Measurements from ENCODE around the gene RMDN2.
"Not testable (repeated sequence)": the region's sequence is repeated elsewhere in the genome, so short reads cannot be mapped to it uniquely, and the experiment has no call there.

The RMDN2 gene

GRCh38 chr2:37947306-37947705 lies 22.2 kb downstream of the RMDN2 start:
- DNase-seq (ENCODE audit: low read depth) = no peak
- no peak overlapping the region for H3K4me3 ChIP-seq (ENCODE audit: low read depth, low read length)
- TF ChIP-seq CTCF (IDR thresholded peaks at IDR 0.05; ENCODE audit: insufficient read depth, low read depth, low read length, missing control alignments) = no peak

- peak; percentile 25 for DNase-seq (ENCODE audit: low read depth)
- H3K4me3 ChIP-seq (ENCODE audit: low read depth, low read length) = not testable (repeated sequence)
These were observed 37.1 kb downstream of the RMDN2 start for GRCh38 chr2:37962018-37962739.

- not testable (repeated sequence) for H3K4me3 ChIP-seq (ENCODE audit: low read depth, low read length); DNase-seq (ENCODE audit: low read depth)
These were observed 37.6 kb downstream of the RMDN2 start for GRCh38 chr2:37962740-37963121.

- not testable (repeated sequence) for H3K4me3 ChIP-seq (ENCODE audit: low read depth, low read length); DNase-seq (ENCODE audit: low read depth)
These were observed 38.8 kb downstream of the RMDN2 start for GRCh38 chr2:37963901-37964300.

GRCh38 chr2:37966326-37966725 lies 41.2 kb downstream of the RMDN2 start:
- H3K4me3 ChIP-seq (ENCODE audit: low read depth, low read length) = no peak overlapping the region
- DNase-seq (ENCODE audit: low read depth) = no peak
- no peak for TF ChIP-seq CTCF (IDR thresholded peaks at IDR 0.05; ENCODE audit: insufficient read depth, low read depth, low read length, missing control alignments)

- no peak overlapping the region for H3K4me3 ChIP-seq (ENCODE audit: low read depth, low read length)
- TF ChIP-seq CTCF (IDR thresholded peaks at IDR 0.05; ENCODE audit: insufficient read depth, low read depth, low read length, missing control alignments) = no peak
- DNase-seq (ENCODE audit: low read depth) = no peak
These were observed 44.6 kb downstream of the RMDN2 start for GRCh38 chr2:37969731-37970130.

GRCh38 chr2:37971971-37972370 lies 46.9 kb downstream of the RMDN2 start:
- DNase-seq (ENCODE audit: low read depth) = no peak
- no peak for TF ChIP-seq CTCF (IDR thresholded peaks at IDR 0.05; ENCODE audit: insufficient read depth, low read depth, low read length, missing control alignments)
- H3K4me3 ChIP-seq (ENCODE audit: low read depth, low read length) = no peak overlapping the region

- no peak for TF ChIP-seq CTCF (IDR thresholded peaks at IDR 0.05; ENCODE audit: insufficient read depth, low read depth, low read length, missing control alignments)
- H3K4me3 ChIP-seq (ENCODE audit: low read depth, low read length) = no peak overlapping the region
- no peak for DNase-seq (ENCODE audit: low read depth)
These were observed 48.7 kb downstream of the RMDN2 start for GRCh38 chr2:37973615-37974353.

Measured in GM12865 (cell line).